ENCODE results near the gene GALNT9.
"Not testable (repeated sequence)": the region's sequence is repeated elsewhere in the genome, so short reads cannot be mapped to it uniquely, and the experiment has no call there.

- not testable (repeated sequence) for TF ChIP-seq CTCF, POLR2A (IDR thresholded peaks at IDR 0.05)
Observed at GRCh38 chr12:132219761-132220160, 109.6 kb downstream of the GALNT9 start.
